ENCODE measurements around the gene NMRAL1.

NMRAL1 gene

DNA sequence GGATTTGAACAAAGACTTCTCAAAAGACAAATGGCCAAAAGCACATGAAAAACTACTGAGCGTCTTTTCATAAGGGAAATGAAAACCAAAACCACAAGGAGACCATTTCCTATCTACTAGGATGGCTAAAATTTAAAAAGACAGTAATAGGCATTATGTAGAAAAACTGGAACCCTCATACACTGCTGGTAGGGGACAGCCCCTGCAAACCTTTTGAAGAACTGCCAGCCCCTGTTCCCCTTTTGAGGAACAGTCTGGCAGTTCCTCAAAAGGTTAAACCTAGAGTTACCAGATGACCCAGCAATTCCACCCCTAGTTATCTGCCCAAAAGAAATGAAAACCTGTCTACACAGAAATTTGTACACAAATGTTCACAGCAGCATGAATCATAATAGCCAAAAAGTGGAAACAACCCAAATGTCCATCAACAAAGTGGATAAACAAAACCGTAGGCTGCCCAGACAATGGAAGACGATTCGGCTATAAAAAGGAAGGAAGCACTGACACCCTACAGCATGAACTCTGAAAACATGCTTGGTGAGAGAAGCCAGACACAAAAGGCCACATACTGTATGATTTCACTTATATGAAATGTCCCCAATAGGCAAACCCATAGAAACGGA is 41.3 kb upstream of the NMRAL1 start:
- no peak for TF ChIP-seq CTCF (IDR thresholded peaks at IDR 0.05; ENCODE audit: low read length, missing control alignments)
- DNase-seq (ENCODE audit: low read depth), result peak; percentile 61
- H3K4me3 ChIP-seq (replicated peaks; ENCODE audit: low read depth, low read length), result no peak overlapping the region

GRCh38 chr16:4514606-4515005 is 40.2 kb upstream of the NMRAL1 start:
- DNase-seq (ENCODE audit: low read depth), result no peak
- no peak for TF ChIP-seq CTCF (IDR thresholded peaks at IDR 0.05; ENCODE audit: low read length, missing control alignments)
- no peak overlapping the region for H3K4me3 ChIP-seq (replicated peaks; ENCODE audit: low read depth, low read length)

GRCh38 chr16:4513881-4514280 is 39.5 kb upstream of the NMRAL1 start:
- no peak overlapping the region for H3K4me3 ChIP-seq (replicated peaks; ENCODE audit: low read depth, low read length)
- no peak for DNase-seq (ENCODE audit: low read depth)
- TF ChIP-seq CTCF (IDR thresholded peaks at IDR 0.05; ENCODE audit: low read length, missing control alignments), result no peak

DNA sequence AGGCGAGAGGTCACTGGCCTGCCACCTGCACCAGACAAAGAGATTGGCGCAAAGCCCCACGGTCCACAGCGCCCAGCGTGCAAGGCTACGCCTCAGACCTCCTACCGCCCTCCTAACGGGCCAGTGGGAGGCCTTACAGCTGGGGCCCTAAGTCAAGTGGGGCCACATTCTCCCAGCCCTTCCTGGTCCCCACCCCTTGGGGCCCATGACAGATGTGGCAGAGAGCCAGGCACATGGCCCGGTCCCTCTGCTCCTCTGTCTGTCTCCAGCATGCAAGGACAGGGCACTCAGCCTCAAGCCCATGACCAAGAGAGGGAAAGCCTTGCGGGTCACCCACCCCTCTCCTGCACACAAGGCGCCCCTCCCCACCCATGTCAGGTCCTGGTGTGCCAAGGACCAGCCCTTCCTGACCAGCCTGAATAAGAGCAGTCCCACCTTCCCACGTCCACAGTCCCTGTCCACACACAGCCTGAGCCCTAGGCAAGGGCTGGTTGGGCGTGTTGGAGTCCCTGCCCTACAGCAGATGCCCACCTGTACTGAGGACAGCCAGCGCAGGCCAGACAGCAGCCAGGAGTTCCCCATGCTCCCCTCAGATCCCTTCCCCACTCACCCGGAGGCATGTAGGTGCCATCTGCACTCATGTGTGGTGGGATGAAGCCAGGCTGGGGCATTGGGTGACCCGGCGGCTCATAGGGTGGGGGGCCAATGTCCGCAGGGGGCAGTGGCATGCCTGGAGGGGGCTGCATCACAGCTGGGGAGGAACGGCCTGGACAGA is 38.8 kb upstream of the NMRAL1 start:
- no peak for TF ChIP-seq CTCF (IDR thresholded peaks at IDR 0.05; ENCODE audit: low read length, missing control alignments)
- H3K4me3 ChIP-seq (replicated peaks; ENCODE audit: low read depth, low read length), result no peak overlapping the region
- DNase-seq (ENCODE audit: low read depth), result no peak

- H3K4me3 ChIP-seq (replicated peaks; ENCODE audit: low read depth, low read length), result no peak overlapping the region
- no peak for DNase-seq (ENCODE audit: low read depth)
- TF ChIP-seq CTCF (IDR thresholded peaks at IDR 0.05; ENCODE audit: low read length, missing control alignments), result no peak
Observed at GRCh38 chr16:4512473-4512872, 38.0 kb upstream of the NMRAL1 start.

- no peak overlapping the region for H3K4me3 ChIP-seq (replicated peaks; ENCODE audit: low read depth, low read length)
- peak; percentile 64 for TF ChIP-seq CTCF (IDR thresholded peaks at IDR 0.05; ENCODE audit: low read length, missing control alignments)
- DNase-seq (ENCODE audit: low read depth), result peak; percentile 54
Observed at GRCh38 chr16:4511441-4512082, 37.1 kb upstream of the NMRAL1 start.

Data from fibroblast of pulmonary artery (primary cell).